A549 (cell line): ENCODE data around the gene CTSH. TPM values are rescaled to one million over a fixed set of nuclear protein-coding genes. Genes with fewer than 3 reads are reported as not detected.

Source experiments
- ATAC-seq, 2 experiments: fragments of 200-7000 bp in 1 of 2; fragments of >200 bp in 1 of 2; cut with Nextera tagmentation in 1 of 2; cut with Tn5 transposase in 1 of 2; 3 replicates each; pipeline versions ENCODE4 v1.8.0 to v1.9.1; 2018 to 2020; ENCODE audit warnings: mild to moderate bottlenecking in 1 of 2, moderate library complexity in 1 of 2
- CTCF ChIA-PET: fragments of 300-600 bp; sonication (Branson Sonifier 250); formaldehyde crosslinking; extraction: SDS; loops from one replicate; lab custom pipeline; 2021; ENCODE audit warnings: antibody characterized with exemption, inconsistent platforms; lab: Yijun Ruan, JAX
- POLR2A ChIA-PET: fragments of 350-600 bp; formaldehyde crosslinking; extraction: SDS; loops from one replicate; lab custom pipeline; 2021; ENCODE audit warnings: antibody characterized with exemption, inconsistent platforms; lab: Yijun Ruan, JAX
- DNase-seq, 2 experiments: peaks; one replicate each; pipeline versions ENCODE4 v3.0.0 to v3.0.0-alpha.2; 2011 to 2016; ENCODE audit warnings: low read depth in 1 of 2, low spot score in 1 of 2
- FAIRE-seq: peaks from 2 replicates; lab custom pipeline; 2011; peaks lifted over from hg19 to GRCh38; lab: Jason Lieb, UNC
- H3K27ac ChIP-seq, 2 experiments: fragments of >200 bp; sonication (Bioruptor Twin); formaldehyde crosslinking; 3 replicates each; pipeline ENCODE4 v1.5.1; 2016 to 2017
- H3K4me1 ChIP-seq: fragments of >200 bp; sonication (Bioruptor Twin); formaldehyde crosslinking; 3 replicates; pipeline ENCODE4 v1.6.1; 2016
- H3K4me2 ChIP-seq: fragments of >200 bp; sonication (Bioruptor Twin); formaldehyde crosslinking; 3 replicates; pipeline ENCODE4 v1.6.1; 2016
- H3K4me3 ChIP-seq: fragments of >200 bp; sonication (Bioruptor Twin); formaldehyde crosslinking; 3 replicates; pipeline ENCODE4 v1.5.1; 2016
- H3K9me3 ChIP-seq: fragments of >200 bp; sonication (Bioruptor Twin); formaldehyde crosslinking; 3 replicates; pipeline ENCODE4 v1.6.1; 2016
- CBX2 ChIP-seq: fragments of 200-600 bp; sonication (generic); IDR thresholded peaks from 2 replicates; pipeline ENCODE4 v1.6.1; 2016; ENCODE audit warnings: low read depth, mild to moderate bottlenecking, borderline replicate concordance
- CEBPB ChIP-seq, 2 experiments: fragments of >200 bp in 1 of 2; sonication (Bioruptor Twin) in 1 of 2; formaldehyde crosslinking in 1 of 2; IDR thresholded peaks; 2 replicates each; pipeline ENCODE4 v1.6.1; 2012 to 2016
- CHD2 ChIP-seq: fragments of 150-350 bp; IDR thresholded peaks from 2 replicates; pipeline ENCODE4 v1.6.1; 2014; ENCODE audit warnings: low read length; ENCODE audit not compliant: partially characterized antibody
- CTCF ChIP-seq: fragments of >200 bp; sonication (Bioruptor Twin); formaldehyde crosslinking; IDR thresholded peaks from 3 replicates; pipeline ENCODE4 v1.5.1; 2016
- EHF ChIP-seq: fragments of 250-450 bp; sonication (Bioruptor Pico); IDR thresholded peaks from 2 replicates; pipeline ENCODE4 v1.5.0; 2020; ENCODE audit warnings: mild to moderate bottlenecking
- EP300 ChIP-seq, 2 experiments: fragments of >200 bp; sonication (Bioruptor Twin); formaldehyde crosslinking; IDR thresholded peaks; 2 replicates in 1 of 2; 3 replicates in 1 of 2; pipeline ENCODE4 v1.6.1; 2016 to 2017
- FOSB ChIP-seq: fragments of 250-450 bp; sonication (Bioruptor Pico); IDR thresholded peaks from 2 replicates; pipeline ENCODE4 v1.5.0; 2020; ENCODE audit warnings: mild to moderate bottlenecking, moderate library complexity
- FOSL2 ChIP-seq, 2 experiments: fragments of 450-650 bp in 1 of 2; fragments of >200 bp in 1 of 2; sonication (Bioruptor Twin) in 1 of 2; formaldehyde crosslinking; IDR thresholded peaks; 2 replicates each; pipeline versions ENCODE4 v1.5.0 to v1.6.1; 2016 to 2020; ENCODE audit warnings: mild to moderate bottlenecking in 1 of 2, moderate library complexity in 1 of 2
- FOXS1 ChIP-seq: fragments of 250-450 bp; sonication (Bioruptor Pico); IDR thresholded peaks from 2 replicates; pipeline ENCODE4 v1.5.0; 2020; ENCODE audit warnings: mild to moderate bottlenecking, moderate library complexity
- GATA3 ChIP-seq: IDR thresholded peaks from 2 replicates; pipeline ENCODE4 v1.6.1; 2012; ENCODE audit warnings: borderline replicate concordance
- HOXA7 ChIP-seq: fragments of 250-450 bp; sonication (Bioruptor Pico); IDR thresholded peaks from 2 replicates; pipeline ENCODE4 v1.5.0; 2020; ENCODE audit warnings: mild to moderate bottlenecking, moderate library complexity
- HOXB5 ChIP-seq: fragments of 250-450 bp; sonication (Bioruptor Pico); IDR thresholded peaks from 2 replicates; pipeline ENCODE4 v1.5.0; 2020; ENCODE audit warnings: mild to moderate bottlenecking, moderate library complexity
- JUN ChIP-seq, 2 experiments: fragments of >200 bp; sonication (Bioruptor Twin); formaldehyde crosslinking; IDR thresholded peaks; 2 replicates in 1 of 2; 3 replicates in 1 of 2; pipeline ENCODE4 v1.6.1; 2016 to 2017
- JUNB ChIP-seq: fragments of >200 bp; sonication (Bioruptor Twin); formaldehyde crosslinking; IDR thresholded peaks from 2 replicates; pipeline ENCODE4 v1.6.1; 2016
- MAZ ChIP-seq: fragments of 150-350 bp; IDR thresholded peaks from 2 replicates; pipeline ENCODE4 v1.6.1; 2014; ENCODE audit warnings: antibody characterized with exemption, low read depth, low read length, borderline replicate concordance
- PHF8 ChIP-seq: fragments of 200-600 bp; sonication (generic); IDR thresholded peaks from 2 replicates; pipeline ENCODE4 v1.6.1; 2016; ENCODE audit warnings: low read depth, mild to moderate bottlenecking, antibody characterized with exemption, moderate library complexity, borderline replicate concordance
- POLR2AphosphoS2 ChIP-seq: conservative IDR thresholded peaks from 2 replicates; pipeline ENCODE4 v1.6.1; 2012; ENCODE audit warnings: low read length, improper control_type of control experiment, inconsistent platforms
- RAD21 ChIP-seq, 2 experiments: fragments of >200 bp in 1 of 2; sonication (Bioruptor Twin) in 1 of 2; formaldehyde crosslinking in 1 of 2; IDR thresholded peaks in 1 of 2; conservative IDR thresholded peaks in 1 of 2; 2 replicates in 1 of 2; 3 replicates in 1 of 2; pipeline ENCODE4 v1.6.1; 2012 to 2018; ENCODE audit warnings: inconsistent platforms in 1 of 2
- RARB ChIP-seq: fragments of 250-450 bp; sonication (Bioruptor Pico); IDR thresholded peaks from 2 replicates; pipeline ENCODE4 v1.8.0; 2021; ENCODE audit warnings: mild to moderate bottlenecking, moderate library complexity
- REST ChIP-seq: fragments of 200-600 bp; sonication (generic); IDR thresholded peaks from 2 replicates; pipeline ENCODE4 v1.6.1; 2016; ENCODE audit warnings: antibody characterized with exemption, mild to moderate bottlenecking, moderate library complexity
- WGBS: methylation state at CpG from one replicate; pipeline ENCODE4 v1.1.6; 2017; ENCODE audit errors: missing lambda C conversion rate; 5-methylcytosine and 5-hydroxymethylcytosine counted together
- polyA plus RNA-seq, 4 experiments: library from polyadenylated mRNA; depleted of rRNA in 3 of 4; stranded (reverse); fragments of >200 nt; fragmentation: RNase III in 1 of 4; extraction: RNeasy Plus Mini Kit Qiagen cat#74134 plus additional on column Dnase treatment in 1 of 4; gene quantifications; 2 replicates in 3 of 4; 3 replicates in 1 of 4; pipeline ENCODE4 v1.2.3, GENCODE V29; 2011 to 2017

The CTSH gene
- polyA plus RNA-seq, 2 of the 4 experiments (the other 2 are of a cell fraction): 25.2 to 33.3 TPM

GRCh38 chr15:78987556-78988360, 42.9 kb upstream of the CTSH start (continued):
- TF ChIP-seq JUNB: no peak

- 75% methylated on average over 6 of the region's 6 CpGs for WGBS
- Histone ChIP-seq H3K27ac (no peak overlapping the region), H3K9me3 (no peaks in the 10 kb centered on the region), H3K4me1 (peaks cover 17% of the 10 kb centered on the region), H3K4me2 (no peak overlapping the region), H3K4me3 (no peak overlapping the region)
- ChIA-PET CTCF (interaction anchor here (0.6 to 1.8 kb wide), 6 partner anchors 9 to 112 kb away, joined by 3 to 5 read pairs (median 3); no protein-coding TSS in a partner anchor), POLR2A (no interaction called here)
- no peak for DNase-seq
- FAIRE-seq: no peak
- TF ChIP-seq GATA3: no peak
- TF ChIP-seq CHD2: no peak
- TF ChIP-seq FOSL2 (IDR thresholded peaks at IDR 0.05): no peak
- TF ChIP-seq FOSL2 (CRISPR knock-in tag; IDR thresholded peaks at IDR 0.05): no peak
- no peak for TF ChIP-seq RARB (CRISPR knock-in tag)
- TF ChIP-seq HOXA7: no peak
- no peak for ATAC-seq
Observed at GRCh38 chr15:78985859-78986475, 41.1 kb upstream of the CTSH start.

GRCh38 chr15:78984041-78984440, 39.2 kb upstream of the CTSH start:
- Histone ChIP-seq H3K4me2 (no peak overlapping the region), H3K9me3 (no peaks in the 10 kb centered on the region), H3K4me1 (peaks cover 16% of the 10 kb centered on the region), H3K27ac (no peak overlapping the region), H3K4me3 (no peak overlapping the region)
- POLR2A ChIA-PET: no interaction called here
- DNase-seq (no peak), FAIRE-seq (no peak), ATAC-seq (no peak)
- 57% methylated on average over 1 of the region's 1 CpG for WGBS
- CTCF ChIA-PET: interaction anchor here (1.3 to 11.0 kb wide), 2 partner anchors 45 to 75 kb away, joined by 3 to 128 read pairs; no protein-coding TSS in a partner anchor
- TF ChIP-seq FOXS1 (CRISPR knock-in tag) (no peak), RAD21 (conservative IDR thresholded peaks at IDR 0.05 in 1 of 2, IDR thresholded peaks at IDR 0.05 in 1 of 2) (no peak), JUN (IDR thresholded peaks at IDR 0.05) (no peak), MAZ (no peak), REST (no peak), CBX2 (no peak), CEBPB (IDR thresholded peaks at IDR 0.05) (no peak), EP300 (IDR thresholded peaks at IDR 0.05) (no peak), CTCF (no peak), JUNB (no peak), FOSB (CRISPR knock-in tag) (no peak), POLR2AphosphoS2 (no peak), PHF8 (no peak), HOXB5 (CRISPR knock-in tag) (no peak), EHF (CRISPR knock-in tag) (no peak)
- TF ChIP-seq, all 56 proteins: peak for 0
